ENCODE data around the gene ARF1.

The ARF1 gene

GRCh38 chr1:228107636-228108035 lies 25.1 kb downstream of the ARF1 start:
- Mint-ChIP-seq H3K27me3 (ENCODE audit: low read depth, poor library complexity) (peaks cover 14% of the 10 kb centered on the region), H3K4me3 (peak overlapping the region; percentile 95), H3K9me3 (no peaks in the 10 kb centered on the region), H3K27ac (no peak overlapping the region), H3K36me3 (ENCODE audit: low read depth) (no peaks in the 10 kb centered on the region), H3K4me1 (peaks cover 39% of the 10 kb centered on the region)
- no peak for DNase-seq
- no peak for TF ChIP-seq CTCF (IDR thresholded peaks at IDR 0.05)

- Mint-ChIP-seq H3K4me1 (peaks cover 37% of the 10 kb centered on the region), H3K4me3 (peak overlapping the region; percentile 95), H3K36me3 (ENCODE audit: low read depth) (no peaks in the 10 kb centered on the region), H3K9me3 (no peaks in the 10 kb centered on the region), H3K27me3 (ENCODE audit: low read depth, poor library complexity) (peaks cover 19% of the 10 kb centered on the region), H3K27ac (peak overlapping the region; percentile 59)
- DNase-seq = no peak
- TF ChIP-seq CTCF (IDR thresholded peaks at IDR 0.05) = no peak
Observed at GRCh38 chr1:228108055-228108690, 25.7 kb downstream of the ARF1 start.

- Mint-ChIP-seq H3K4me3 (peak overlapping the region; percentile 95), H3K36me3 (ENCODE audit: low read depth) (no peaks in the 10 kb centered on the region), H3K4me1 (peaks cover 33% of the 10 kb centered on the region), H3K9me3 (no peaks in the 10 kb centered on the region), H3K27ac (peak overlapping the region; percentile 59), H3K27me3 (ENCODE audit: low read depth, poor library complexity) (peaks cover 24% of the 10 kb centered on the region)
- no peak for DNase-seq
- TF ChIP-seq CTCF (IDR thresholded peaks at IDR 0.05) = no peak
Observed at GRCh38 chr1:228108742-228109072, 26.2 kb downstream of the ARF1 start.

- peak within 1 kb of the TSS; percentile 95 for H3K4me3 Mint-ChIP-seq
- peak within 1 kb of the TSS; percentile 95 for H3K27ac Mint-ChIP-seq
- H3K9me3 Mint-ChIP-seq = no peaks in the 10 kb centered on the region
Observed at GRCh38 chr1:228109073-228109961, 26.8 kb downstream of the ARF1 start, which contains the start of gene MRPL55. Gene MRPL55, minus strand, starts transcription at chr1:228109299. Its CDS starts 1,039 bp downstream, at chr1:228108260.

GRCh38 chr1:228109962-228110488 lies 27.5 kb downstream of the ARF1 start:
- DNase-seq = no peak
- H3K27ac Mint-ChIP-seq = peak overlapping the region; percentile 70
- peaks cover 4% of the 10 kb centered on the region for H3K9me3 Mint-ChIP-seq
- no peaks in the 10 kb centered on the region for H3K36me3 Mint-ChIP-seq (ENCODE audit: low read depth)
- no peak for TF ChIP-seq CTCF (IDR thresholded peaks at IDR 0.05)
- H3K4me1 Mint-ChIP-seq = peaks cover 23% of the 10 kb centered on the region
- peaks cover 27% of the 10 kb centered on the region for H3K27me3 Mint-ChIP-seq (ENCODE audit: low read depth, poor library complexity)
- H3K4me3 Mint-ChIP-seq = peak overlapping the region; percentile 95

More at GRCh38 chr1:228109073-228109961, 26.8 kb downstream of the ARF1 start, which contains the start of gene MRPL55:
- H3K4me1 Mint-ChIP-seq = peaks cover 28% of the 10 kb centered on the region
- TF ChIP-seq CTCF (IDR thresholded peaks at IDR 0.05) = no peak
- H3K36me3 Mint-ChIP-seq (ENCODE audit: low read depth) = no peaks in the 10 kb centered on the region
- peaks cover 24% of the 10 kb centered on the region for H3K27me3 Mint-ChIP-seq (ENCODE audit: low read depth, poor library complexity)
- peak; percentile 99 for DNase-seq

Measured in nephron progenitor cell (in vitro differentiated cells).